GM19099 (cell line): Measurements from ENCODE around the gene RIC8A.
A peak's percentile ranks its signal among the peaks of the same experiment; 100 is the strongest.

Experiments used
- POLR2A ChIP-seq: IDR thresholded peaks from 3 replicates; pipeline ENCODE4 v1.6.1; 2011; ENCODE audit warnings: low read depth; ENCODE audit not compliant: insufficient read length; ENCODE audit errors: extremely low read depth

RIC8A gene

DNA sequence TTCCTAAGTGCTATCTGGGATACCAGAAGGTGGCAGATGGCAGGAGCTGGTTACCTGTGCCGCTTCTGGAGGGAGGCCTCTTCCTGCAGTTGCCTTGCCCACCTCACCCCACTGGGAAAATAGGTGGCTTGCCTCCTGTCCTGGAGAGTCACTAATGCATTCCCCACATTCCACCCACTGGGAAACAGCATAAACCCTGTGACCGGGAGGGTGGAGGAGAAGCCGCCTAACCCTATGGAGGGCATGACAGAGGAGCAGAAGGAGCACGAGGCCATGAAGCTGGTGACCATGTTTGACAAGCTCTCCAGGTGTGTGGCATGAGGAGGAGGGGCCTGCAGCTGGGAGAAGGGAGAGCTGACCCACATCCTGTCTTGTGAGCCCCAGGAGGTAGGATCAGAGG, 5.6 kb downstream of the RIC8A start:
- no peak for TF ChIP-seq POLR2A

DNA sequence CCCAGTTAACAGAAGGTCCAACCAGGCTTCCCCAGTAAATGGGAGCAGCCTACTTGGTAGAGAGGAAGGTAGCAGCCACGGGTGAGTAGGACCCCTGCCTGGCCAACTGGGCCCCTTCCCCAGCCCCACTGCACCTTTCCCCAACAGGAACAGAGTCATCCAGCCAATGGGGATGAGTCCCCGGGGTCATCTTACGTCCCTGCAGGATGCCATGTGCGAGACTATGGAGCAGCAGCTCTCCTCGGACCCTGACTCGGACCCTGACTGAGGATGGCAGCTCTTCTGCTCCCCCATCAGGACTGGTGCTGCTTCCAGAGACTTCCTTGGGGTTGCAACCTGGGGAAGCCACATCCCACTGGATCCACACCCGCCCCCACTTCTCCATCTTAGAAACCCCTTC, 6.6 kb downstream of the RIC8A start:
- no peak for TF ChIP-seq POLR2A

DNA sequence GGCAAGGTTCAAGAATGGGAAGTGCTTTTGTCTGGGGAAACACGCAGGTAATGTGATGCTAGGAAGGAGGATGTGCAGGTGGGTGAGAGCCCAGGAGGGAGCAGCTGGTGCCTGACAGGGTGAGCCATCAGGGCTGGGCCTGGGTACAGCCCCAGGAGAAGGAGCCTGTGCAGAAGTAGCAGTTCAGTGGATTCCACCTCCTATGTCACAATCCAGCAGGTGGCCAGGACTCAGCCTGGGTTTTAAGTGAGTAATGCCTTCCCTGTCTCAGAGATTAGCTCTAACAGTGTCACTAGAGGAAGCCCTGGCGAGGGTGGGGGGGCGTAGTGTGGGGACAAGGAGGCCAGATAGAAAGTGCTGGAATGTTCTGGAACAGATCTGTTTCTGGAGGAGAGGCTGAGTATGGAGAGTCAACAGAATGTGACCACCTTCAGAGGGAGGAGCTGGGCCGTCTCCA, 8.1 kb downstream of the RIC8A start:
- TF ChIP-seq POLR2A, result peak; percentile 13

DNA sequence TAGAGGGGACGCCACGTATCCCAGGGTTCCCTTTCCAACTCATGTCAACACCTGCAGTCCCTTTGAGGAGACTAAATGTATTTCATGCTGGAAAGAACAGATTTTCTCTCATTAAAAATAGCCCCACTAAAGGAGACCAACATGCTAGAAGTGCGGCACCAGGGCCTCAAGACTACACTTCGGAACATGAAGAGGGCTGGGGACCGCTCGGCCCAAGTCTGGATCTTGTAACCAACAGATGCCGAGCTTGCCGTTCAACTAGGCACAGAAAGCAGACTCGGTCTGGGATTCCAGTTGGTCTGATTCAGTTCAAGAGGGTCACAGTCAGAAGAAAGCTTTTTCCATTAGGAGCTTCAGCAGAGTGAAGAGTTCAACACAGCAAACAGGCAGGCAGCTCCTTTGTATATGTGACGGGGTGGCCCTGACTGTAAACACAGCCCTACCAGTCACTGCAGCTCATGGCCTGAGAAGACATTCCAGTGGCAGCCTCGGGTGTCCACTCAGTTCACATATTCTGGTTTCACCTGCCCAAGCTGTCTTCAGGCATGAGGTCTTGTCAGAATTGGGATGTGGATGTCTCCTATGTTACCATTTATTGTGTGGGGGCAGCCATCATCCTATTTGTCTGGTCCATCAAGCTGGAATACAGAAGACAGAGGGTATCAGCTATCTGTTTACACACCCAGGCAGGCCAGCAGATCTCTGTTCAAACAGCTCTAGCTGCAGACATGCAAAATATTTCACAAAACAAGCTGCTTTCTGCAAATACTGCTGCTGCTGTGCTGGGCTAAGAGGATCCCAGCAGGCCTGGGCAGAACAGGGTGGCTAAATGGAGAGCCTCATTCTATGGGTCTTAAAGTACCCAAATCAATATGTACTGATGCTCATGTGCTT, 8.8 kb downstream of the RIC8A start:
- TF ChIP-seq POLR2A, result peak; percentile 6

DNA sequence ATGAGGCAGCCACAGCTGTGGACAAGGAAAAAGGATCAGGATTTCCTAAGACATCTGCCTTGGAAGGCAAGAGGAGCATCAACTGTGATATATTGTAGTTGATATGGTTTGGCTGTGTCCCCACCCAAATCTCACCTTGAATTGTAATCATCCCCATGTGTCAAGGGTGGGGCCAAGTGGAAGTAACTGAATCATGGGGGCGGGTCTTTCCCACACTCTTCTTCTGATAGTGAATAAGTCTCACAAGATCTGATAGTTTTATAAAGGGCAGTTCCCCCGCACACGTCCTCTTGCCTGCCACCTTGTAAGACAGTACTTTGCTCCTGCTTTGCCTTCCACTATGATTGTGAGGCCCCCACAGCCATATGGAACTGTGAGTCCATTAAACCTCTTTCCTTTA, 10.2 kb downstream of the RIC8A start:
- TF ChIP-seq POLR2A, result no peak

DNA sequence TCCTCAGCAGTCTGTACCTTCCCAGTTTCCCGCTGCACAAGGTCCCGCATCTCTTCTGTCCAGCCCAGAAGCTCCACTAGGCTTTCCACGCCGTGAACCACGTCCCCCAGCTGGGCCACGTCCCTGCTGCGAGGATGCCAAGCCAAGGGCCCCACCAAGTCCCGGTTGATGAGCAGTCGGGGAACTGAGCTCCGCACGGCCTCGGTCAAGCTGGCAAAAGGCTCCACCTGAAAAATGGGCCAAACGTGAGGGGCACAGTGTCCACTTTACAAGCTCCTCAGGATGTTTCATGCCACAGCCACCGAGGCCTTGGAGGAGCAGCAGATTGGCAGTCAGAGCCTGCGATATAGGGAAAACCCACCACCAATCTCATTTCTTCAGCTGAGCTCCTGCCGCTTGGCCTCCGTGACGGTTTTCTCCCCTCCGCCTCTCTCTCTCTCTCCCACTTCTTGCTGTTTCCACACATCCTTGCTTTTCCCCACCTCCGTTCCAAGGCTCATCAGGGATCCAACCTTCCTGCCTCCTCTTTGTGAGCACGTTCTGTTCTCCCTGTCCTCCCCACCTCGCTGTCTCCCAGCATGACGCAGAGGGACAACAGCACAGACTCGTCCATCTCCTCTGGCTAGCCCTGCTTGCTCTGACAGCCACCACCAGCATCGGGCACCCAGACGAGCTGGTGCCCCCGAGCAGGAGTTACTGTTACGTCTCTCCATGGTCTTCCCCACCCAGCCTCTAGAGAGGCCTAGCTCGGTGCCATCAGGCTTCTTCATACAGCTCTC, 11.5 kb downstream of the RIC8A start:
- TF ChIP-seq POLR2A, result no peak

DNA sequence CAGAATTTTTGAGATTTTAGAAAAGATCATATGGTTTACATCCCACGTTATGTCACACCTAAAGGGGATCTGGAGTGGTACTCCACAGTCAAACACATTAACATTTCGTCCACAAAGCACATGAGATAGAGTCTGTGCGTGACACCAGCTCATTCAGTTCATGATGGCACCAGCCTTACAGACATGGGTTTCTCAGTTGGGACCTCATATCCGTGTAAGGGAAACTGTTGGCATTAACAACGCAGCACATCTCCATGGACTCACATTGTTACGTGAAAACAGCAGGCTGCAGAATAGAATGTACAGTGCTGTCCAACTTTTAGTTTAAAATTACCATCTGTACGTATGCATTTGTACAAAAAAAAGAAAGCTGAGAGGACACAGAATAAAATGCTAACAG, 14.0 kb downstream of the RIC8A start:
- no peak for TF ChIP-seq POLR2A

DNA sequence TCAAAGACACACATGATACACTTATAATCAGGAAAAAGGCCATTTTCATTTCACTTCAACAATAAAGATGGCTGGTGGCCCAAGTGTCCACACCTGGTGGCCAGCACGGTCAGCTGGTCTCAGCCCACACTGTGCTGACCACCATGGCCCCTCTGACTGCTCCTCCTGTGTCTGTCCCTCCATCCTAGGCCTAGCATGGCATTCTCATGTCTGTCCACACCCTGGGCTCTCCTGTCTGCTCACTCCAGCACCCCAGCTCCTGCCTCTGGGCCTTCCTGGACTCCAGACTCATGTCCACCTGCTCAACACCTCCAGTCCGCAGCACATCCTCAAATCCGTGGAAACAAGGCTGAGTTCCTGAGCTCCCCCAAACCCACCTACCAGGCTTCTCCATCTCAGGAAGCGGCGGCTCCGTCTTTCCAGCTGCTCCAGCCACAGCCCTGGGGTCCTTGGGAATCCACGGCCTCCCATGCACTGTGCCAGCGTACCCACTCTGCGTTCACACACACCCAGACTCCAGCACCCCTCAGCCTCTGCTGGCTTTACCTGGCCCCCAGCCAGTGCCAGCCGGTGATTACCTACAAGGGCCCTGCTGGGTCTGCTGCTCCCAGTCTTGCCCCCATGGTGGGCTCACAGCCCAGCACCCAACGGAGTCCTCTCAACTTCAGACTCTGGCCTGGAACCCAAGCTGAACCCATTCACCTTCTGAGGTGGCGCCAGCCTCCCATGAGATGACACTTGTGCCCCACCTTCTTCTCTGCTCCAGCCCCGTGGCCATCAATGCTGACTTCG, 14.7 kb downstream of the RIC8A start:
- no peak for TF ChIP-seq POLR2A

DNA sequence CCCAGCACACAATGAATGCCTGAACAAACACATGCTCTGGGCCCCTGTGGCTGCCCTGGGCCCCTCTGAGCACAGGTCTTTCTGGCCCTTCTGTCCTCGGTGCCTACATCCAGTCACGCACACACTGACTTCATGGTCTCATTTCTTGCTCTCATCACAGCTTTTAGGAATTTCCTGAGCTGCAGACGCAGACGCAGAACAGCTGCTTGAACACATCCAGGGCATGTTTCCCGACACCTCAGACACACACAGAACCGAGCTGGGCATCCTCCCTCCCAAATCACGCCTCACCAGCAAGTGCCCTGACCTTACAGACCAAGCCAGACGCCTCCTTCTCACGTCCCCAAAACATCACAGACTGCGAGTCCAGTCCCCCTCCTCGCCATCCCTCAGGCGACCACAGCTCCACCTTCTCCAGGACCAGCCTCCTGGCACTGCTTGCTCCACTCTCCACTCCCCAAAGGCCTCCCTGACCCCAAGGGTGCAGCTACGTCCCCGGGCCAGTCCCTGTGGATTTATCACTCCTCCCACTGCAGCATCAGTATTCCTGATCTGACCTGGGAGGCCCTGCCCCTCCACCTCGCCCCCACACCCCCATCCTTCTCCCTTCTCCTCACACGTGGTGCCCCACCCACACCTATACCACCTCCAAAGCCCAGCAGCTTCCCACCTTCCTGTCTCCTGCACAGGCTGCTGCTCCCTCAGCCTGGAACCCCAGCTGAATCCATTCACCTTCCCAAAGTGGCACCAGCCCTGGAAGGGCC, 15.7 kb downstream of the RIC8A start:
- TF ChIP-seq POLR2A, result no peak

DNA sequence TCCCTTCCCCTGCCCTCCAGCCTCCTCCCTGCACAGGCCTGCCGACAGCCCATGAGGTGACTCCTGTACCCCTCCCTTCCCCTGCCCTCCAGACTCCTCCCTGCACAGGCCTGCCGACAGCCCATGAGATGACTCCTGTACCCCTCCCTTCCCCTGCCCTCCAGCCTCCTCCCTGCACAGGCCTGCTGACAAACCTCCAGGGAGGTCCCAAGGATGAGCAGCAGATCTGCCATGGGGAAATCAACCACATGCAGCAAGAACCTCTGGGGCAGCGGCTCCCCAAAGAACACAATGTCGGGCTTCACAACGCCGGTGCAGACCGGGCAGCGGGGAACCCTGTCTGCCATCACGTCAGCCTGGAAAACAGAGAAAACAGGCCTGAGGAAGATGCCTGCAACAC, 16.4 kb downstream of the RIC8A start:
- TF ChIP-seq POLR2A, result no peak

DNA sequence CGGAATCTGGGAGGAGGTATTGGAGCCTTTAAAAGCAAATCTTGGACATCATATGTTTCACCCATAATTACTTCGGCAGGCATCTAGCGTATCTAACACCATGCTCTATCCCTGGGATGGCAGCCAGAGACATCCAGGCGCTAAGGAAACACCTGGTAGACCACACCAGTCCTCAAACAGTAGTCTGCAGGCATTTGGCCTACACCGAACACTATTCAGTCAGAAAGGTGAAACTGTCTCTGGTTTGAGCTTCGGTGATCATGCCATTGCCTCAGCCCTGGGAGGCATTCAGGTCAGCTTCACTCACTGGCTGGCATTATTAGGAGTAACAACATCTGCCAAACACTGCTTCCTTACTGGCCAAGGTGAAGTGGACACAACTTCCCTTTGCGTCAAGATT, 16.9 kb downstream of the RIC8A start:
- TF ChIP-seq POLR2A, result no peak

DNA sequence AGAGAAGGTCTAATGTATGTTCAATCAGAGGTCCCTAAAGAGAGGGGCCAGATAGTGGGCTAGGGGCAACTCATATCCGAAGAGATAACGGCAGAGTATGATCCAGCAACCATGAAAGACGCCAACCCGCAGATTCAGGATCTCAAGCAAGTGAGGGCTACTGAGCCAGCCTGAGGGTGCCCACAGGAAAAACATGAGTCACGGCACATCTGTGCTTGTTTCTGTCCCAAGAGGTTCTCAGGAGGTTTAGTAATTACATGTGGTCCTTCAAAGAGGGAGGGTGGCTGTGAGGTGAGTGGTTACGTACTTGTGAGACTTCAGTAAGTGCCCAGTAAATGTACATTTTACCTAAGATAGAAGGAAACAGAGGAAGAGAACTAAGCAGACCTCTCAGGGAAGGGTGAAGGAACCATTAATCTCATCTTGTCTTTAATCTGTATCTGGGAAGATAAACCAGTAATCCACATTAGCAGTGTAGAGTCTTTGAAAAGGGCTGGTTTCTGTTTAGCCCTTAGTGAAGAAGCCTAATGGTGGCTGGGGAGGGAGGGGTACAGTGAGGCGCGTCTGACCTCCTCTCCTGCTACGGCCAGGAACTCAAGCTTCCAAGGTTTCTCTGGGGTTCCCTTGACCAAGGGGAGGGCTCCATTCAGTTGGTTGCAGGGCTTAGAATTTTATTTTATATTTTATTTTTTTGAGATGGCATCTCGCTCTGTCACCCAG, 18.4 kb downstream of the RIC8A start:
- TF ChIP-seq POLR2A, result no peak

DNA sequence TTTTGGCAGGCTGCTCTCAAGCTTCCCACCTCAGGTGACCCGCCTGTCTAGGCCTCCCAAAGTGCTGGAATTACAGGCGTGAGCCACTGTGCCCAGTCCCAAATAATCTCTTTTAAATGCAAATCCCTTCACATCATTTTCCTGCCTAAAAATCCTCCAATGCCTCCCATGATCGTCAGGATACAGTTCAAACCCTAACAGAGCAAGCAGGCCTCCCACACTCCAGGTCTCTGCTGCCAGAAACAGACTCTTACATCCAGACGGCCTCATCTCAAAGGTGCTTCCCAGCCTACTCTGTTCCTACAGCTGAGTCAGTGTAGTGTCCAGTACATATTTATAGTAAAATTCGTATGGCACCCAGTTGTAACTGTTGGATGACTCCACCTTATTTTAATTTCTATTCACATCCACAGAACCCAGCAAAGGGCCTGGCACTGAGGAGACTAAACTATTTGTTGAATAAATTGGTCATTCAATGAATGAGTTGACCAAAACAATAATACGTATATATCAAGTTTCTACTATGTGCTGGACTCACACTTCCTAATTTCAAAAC, 20.4 kb downstream of the RIC8A start:
- no peak for TF ChIP-seq POLR2A

DNA sequence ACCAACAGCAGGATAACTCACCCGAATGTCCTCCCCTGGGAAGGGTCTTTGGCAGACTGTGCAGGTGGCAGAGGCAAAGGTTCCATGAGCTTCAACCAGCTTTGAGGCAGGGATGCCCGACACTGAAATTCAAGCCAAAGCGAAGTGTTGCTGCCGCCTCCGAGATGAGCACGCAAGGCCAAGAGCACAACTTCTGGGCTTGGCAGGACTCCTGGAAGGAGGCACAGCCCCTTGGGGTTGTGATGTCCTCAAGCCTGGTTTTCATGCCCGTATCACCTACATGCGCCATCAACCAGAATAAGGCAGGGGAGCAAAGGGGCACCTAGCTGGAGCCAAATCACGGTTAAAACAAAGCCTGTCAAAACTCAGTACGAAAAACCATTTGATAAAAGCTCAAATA, 22.9 kb downstream of the RIC8A start:
- no peak for TF ChIP-seq POLR2A
